Measurements from ENCODE around the gene CLDN24. TPM values are rescaled to one million over a fixed set of nuclear protein-coding genes. Genes with fewer than 3 reads are reported as not detected.

CLDN24 gene
- total RNA-seq, 1 donor from 2014 or later, result not detected

DNA sequence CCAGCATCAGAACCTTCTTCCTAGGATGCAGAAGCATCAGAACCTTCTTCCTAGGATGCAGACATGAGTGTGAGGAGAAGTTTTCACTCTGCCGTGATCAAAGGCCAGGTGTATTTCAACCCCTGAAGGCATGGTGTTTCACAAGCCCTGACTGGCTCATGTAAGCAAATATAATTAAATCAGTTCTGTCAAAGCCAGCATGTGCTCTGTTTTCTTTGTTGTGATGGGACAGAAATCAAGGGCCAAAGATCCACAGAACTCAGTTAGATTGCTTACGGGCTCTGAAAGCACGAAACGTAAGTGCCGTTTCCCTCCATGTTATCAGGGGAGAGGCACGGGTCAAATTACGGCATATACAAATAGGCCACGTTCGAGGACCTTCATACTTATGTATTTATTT lies 32.0 kb upstream of the CLDN24 start:
- H3K9me3 Mint-ChIP-seq, result no peaks in the 10 kb centered on the region
- intact Hi-C loops (cut with micrococcal nuclease), result no loop called here
- no peaks in the 10 kb centered on the region for H3K27me3 Mint-ChIP-seq (ENCODE audit: low read depth)
- H3K36me3 Mint-ChIP-seq (ENCODE audit: low read depth), result no peaks in the 10 kb centered on the region
- DNase-seq (ENCODE audit: low spot score), result no peak
- no peak overlapping the region for H3K27ac Mint-ChIP-seq
- no peak overlapping the region for H3K4me3 Mint-ChIP-seq (ENCODE audit: low read depth)
- H3K4me1 Mint-ChIP-seq (ENCODE audit: low read depth), result peaks cover 8% of the 10 kb centered on the region

DNA sequence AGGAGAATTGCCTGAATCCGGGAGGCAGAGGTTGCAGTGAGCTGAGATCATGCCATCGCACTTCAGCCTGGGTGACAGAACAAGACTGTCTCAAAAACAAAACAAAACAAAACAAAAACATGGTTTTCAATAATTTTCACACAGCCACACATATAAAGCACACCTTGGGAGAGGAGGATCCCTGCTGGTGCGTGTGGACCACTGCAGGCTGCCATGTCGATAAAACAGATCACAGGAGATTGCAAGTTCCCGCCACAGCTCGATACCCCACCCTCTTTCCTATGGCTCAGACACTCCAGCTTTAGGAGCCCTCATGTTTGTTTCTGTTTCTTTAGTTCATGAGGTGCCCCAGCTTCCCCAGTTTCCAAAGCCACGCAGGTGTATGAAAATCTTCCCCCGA lies 31.3 kb upstream of the CLDN24 start:
- Mint-ChIP-seq H3K4me1 (ENCODE audit: low read depth) (peaks cover 11% of the 10 kb centered on the region), H3K4me3 (ENCODE audit: low read depth) (no peak overlapping the region), H3K36me3 (ENCODE audit: low read depth) (no peaks in the 10 kb centered on the region), H3K27me3 (ENCODE audit: low read depth) (no peaks in the 10 kb centered on the region), H3K27ac (no peak overlapping the region), H3K9me3 (no peaks in the 10 kb centered on the region)
- intact Hi-C loops (cut with micrococcal nuclease), result no loop called here
- no peak for DNase-seq (ENCODE audit: low spot score)

DNA sequence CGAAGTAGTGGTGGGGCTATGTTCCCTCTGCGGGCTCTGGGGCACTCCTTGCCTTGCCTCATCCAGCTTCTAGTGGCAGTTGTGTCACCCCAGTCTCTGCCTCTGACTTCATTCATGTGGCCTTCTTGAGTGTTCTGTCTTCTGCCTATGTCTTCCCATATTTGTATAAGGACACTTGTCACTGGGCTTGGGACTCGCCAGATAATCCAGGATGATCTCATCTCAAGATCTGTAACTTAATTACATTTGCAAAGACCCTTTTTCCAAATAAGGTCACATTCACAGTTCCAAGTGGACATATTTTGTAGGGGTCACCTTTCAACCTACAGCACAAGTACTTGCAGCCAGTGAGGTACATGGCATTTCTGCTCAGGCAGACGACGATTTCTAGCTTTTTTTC lies 30.3 kb upstream of the CLDN24 start:
- H3K27ac Mint-ChIP-seq, result no peak overlapping the region
- H3K4me3 Mint-ChIP-seq (ENCODE audit: low read depth), result no peak overlapping the region
- no peaks in the 10 kb centered on the region for H3K27me3 Mint-ChIP-seq (ENCODE audit: low read depth)

DNA sequence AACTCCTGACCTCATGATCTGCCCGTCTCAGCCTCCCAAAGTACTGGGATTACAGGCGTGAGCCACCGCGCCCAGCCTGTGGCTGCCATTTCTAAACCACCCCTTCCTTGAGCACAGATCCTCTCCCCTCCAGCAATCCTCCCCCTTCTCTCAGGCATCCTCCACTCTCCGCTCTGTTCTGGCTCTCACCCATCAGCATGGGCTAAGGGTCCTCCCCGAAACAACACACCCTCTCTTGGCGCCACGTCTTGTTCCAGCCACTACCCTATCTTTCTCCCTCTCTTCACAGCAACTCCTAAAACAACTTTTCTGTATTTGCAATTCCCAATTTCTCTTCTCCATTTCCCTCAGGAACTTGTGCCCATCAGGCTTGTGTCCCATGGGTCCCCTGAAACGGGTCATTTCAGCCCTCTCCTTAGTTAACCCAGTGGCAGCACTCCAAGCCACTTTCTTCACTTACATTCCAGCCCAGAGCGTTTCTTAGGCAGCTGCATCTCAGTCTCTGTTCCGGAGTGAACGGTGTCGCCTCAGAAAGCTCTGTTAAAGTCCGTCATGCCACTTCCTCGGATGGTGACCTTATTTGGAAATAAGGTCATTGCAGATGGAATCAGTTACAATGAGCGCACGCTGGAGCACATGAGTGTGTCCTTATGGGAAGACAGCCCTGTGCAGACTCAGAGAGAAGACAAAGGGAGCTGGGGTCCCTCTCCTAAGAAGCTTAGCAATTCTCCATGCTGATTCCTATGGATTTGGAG lies 28.3 kb upstream of the CLDN24 start:
- Mint-ChIP-seq H3K9me3 (no peaks in the 10 kb centered on the region), H3K27ac (no peak overlapping the region), H3K4me3 (ENCODE audit: low read depth) (no peak overlapping the region), H3K36me3 (ENCODE audit: low read depth) (no peaks in the 10 kb centered on the region), H3K4me1 (ENCODE audit: low read depth) (peaks cover 11% of the 10 kb centered on the region), H3K27me3 (ENCODE audit: low read depth) (no peaks in the 10 kb centered on the region)
- intact Hi-C loops (cut with micrococcal nuclease), result no loop called here
- DNase-seq (ENCODE audit: low spot score), result no peak

More for the DNA sequence above, 30.3 kb upstream of the CLDN24 start:
- no peaks in the 10 kb centered on the region for H3K36me3 Mint-ChIP-seq (ENCODE audit: low read depth)
- no peak for DNase-seq (ENCODE audit: low spot score)
- H3K4me1 Mint-ChIP-seq (ENCODE audit: low read depth), result peaks cover 11% of the 10 kb centered on the region
- intact Hi-C loops (cut with micrococcal nuclease), result no loop called here
- H3K9me3 Mint-ChIP-seq, result no peaks in the 10 kb centered on the region

DNA sequence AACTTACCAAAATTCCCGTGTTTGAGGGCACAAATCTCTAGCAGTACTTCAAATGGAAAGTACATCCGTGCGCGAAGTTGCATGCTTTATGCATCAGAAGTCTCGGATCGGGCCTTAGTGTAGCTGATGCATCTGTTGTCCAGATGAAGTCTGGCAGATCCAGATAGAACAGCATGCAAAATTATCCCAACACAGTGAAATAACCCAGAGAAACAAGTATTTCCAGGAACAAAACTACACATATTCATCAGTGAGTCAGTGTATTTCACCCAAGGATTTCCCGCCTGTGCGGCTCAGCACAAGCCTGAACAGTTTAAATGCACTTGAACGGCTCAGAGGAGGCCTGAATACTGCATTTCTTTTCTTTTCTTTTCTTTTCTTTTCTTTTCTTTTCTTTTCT lies 27.4 kb upstream of the CLDN24 start:
- no peaks in the 10 kb centered on the region for H3K9me3 Mint-ChIP-seq
- no peaks in the 10 kb centered on the region for H3K27me3 Mint-ChIP-seq (ENCODE audit: low read depth)
- H3K4me1 Mint-ChIP-seq (ENCODE audit: low read depth), result peaks cover 11% of the 10 kb centered on the region
- H3K36me3 Mint-ChIP-seq (ENCODE audit: low read depth), result no peaks in the 10 kb centered on the region
- no peak overlapping the region for H3K27ac Mint-ChIP-seq
- DNase-seq (ENCODE audit: low spot score), result no peak
- no peak overlapping the region for H3K4me3 Mint-ChIP-seq (ENCODE audit: low read depth)
- intact Hi-C loops (cut with micrococcal nuclease), result loop anchor here (5.0 kb wide), 1 partner anchor 48 kb away; no protein-coding TSS in a partner anchor

DNA sequence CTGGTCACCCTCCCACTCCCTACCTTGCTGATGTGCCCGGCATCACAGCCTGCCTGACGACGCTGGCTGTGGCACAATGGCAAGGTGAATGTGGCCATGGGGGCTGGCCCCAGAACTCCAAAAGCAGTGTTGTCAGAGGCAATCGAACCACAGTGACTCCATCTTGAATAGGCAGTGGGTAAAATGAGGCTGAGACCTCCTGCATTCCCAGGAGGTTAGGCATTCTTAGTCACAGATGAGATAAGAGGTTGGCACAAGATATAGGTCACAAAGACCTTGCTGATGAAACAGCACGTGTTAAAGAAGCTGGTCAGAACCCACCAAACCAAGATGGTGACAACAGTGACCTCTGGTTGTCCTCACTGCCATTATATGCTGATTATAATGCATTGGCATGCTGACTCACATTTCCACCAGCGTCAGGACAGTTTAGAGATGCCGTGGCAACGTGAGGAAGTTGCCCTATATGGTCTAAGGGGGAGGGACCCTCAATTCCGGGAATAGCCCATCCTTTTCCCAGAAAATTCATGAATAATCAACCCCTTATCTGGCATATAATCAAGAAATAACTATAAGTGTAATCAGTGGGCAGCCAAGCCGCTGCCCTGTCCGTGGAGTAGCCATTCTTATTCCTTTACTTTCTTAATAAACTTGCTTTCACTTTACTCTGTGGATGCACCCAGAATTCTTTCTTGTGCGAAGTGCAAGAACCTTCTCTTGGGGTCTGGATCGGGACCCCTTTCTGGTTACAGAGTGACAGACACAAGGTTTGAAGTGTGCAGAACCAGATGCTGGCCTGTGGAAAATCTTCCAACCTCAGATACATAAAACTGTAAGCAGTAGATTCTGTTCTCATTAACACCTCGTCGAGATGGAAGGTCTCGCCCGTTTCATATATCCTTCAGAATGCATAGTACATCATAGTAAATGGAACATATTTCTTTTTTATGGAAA lies 26.8 kb upstream of the CLDN24 start:
- H3K27ac Mint-ChIP-seq, result no peak overlapping the region
- H3K4me1 Mint-ChIP-seq (ENCODE audit: low read depth), result peaks cover 11% of the 10 kb centered on the region
- no peak for DNase-seq (ENCODE audit: low spot score)
- H3K27me3 Mint-ChIP-seq (ENCODE audit: low read depth), result no peaks in the 10 kb centered on the region
- H3K9me3 Mint-ChIP-seq, result no peaks in the 10 kb centered on the region
- intact Hi-C loops (cut with micrococcal nuclease), result loop anchor here (5.0 kb wide), 1 partner anchor 48 kb away; no protein-coding TSS in a partner anchor
- H3K4me3 Mint-ChIP-seq (ENCODE audit: low read depth), result no peak overlapping the region
- no peaks in the 10 kb centered on the region for H3K36me3 Mint-ChIP-seq (ENCODE audit: low read depth)

DNA sequence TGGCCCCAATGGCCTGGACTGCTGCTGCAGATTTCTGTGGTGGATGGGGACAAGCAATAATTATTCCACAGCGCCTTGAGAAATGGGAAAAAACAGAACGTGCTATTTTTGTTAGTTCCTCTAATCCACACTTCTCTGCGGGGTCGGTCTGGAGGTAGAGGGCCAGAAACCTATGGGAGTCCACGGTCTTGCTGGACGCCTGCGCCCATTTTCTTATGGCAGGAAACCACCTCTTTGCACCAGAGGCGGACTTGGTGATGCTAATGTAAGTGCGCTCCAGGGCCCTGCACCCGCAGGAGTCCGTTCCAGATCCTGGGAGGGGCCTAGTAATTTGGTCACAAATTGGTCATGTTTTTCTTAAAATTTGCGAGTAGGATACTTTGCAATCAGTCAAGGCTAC lies 25.9 kb upstream of the CLDN24 start:
- no peaks in the 10 kb centered on the region for H3K9me3 Mint-ChIP-seq
- H3K4me3 Mint-ChIP-seq (ENCODE audit: low read depth), result no peak overlapping the region
- H3K36me3 Mint-ChIP-seq (ENCODE audit: low read depth), result no peaks in the 10 kb centered on the region
- no peak overlapping the region for H3K27ac Mint-ChIP-seq
- peaks cover 2% of the 10 kb centered on the region for H3K27me3 Mint-ChIP-seq (ENCODE audit: low read depth)
- intact Hi-C loops (cut with micrococcal nuclease), result loop anchor here (5.0 kb wide), 1 partner anchor 49 kb away; no protein-coding TSS in a partner anchor
- peaks cover 11% of the 10 kb centered on the region for H3K4me1 Mint-ChIP-seq (ENCODE audit: low read depth)
- DNase-seq (ENCODE audit: low spot score), result no peak

DNA sequence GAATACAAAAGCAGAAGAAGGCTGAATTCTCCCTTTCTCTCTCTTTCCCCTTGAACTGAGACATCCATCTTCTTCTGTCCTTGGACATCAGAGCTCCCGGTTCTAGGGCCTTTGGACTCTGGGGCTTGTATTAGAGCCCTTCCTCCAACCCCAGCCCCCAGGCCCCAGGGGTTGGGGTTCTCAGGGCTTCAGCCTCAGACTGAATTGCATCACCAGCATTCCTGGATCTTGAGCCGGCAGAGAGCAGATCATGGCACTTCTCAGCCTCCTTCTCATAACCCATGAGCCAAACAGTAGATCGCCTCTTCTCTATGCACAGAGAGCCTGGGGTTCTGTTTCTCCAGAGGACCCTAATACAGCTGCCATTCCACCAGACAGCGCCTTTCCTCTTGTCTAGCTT lies 25.3 kb upstream of the CLDN24 start:
- no peak overlapping the region for H3K27ac Mint-ChIP-seq
- H3K36me3 Mint-ChIP-seq (ENCODE audit: low read depth), result no peaks in the 10 kb centered on the region
- intact Hi-C loops (cut with micrococcal nuclease), result loop anchor here (5.0 kb wide), 1 partner anchor 50 kb away; no protein-coding TSS in a partner anchor
- peaks cover 5% of the 10 kb centered on the region for H3K27me3 Mint-ChIP-seq (ENCODE audit: low read depth)
- peaks cover 11% of the 10 kb centered on the region for H3K4me1 Mint-ChIP-seq (ENCODE audit: low read depth)
- no peak for DNase-seq (ENCODE audit: low spot score)
- no peak overlapping the region for H3K4me3 Mint-ChIP-seq (ENCODE audit: low read depth)
- no peaks in the 10 kb centered on the region for H3K9me3 Mint-ChIP-seq

DNA sequence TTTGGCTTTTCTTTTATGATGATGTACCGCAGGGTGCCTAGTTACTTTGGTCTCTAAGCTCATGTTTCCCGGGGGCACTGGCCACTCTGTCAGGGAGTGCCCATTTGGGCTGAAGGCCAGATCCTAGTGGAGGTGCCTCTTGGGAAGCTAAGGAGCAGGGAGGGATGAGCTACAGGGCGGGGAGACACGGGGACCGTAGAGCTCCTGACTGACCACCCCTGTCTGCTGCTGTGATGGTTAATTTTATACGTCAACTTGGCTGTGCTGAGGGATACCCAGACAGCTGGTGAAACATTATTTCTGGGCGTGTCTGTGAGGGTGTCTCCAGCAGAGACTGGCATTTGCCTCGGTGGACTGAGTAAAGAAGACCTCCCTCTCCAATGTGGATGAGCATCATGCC lies 24.9 kb upstream of the CLDN24 start:
- DNase-seq (ENCODE audit: low spot score), result no peak
- peaks cover 5% of the 10 kb centered on the region for H3K27me3 Mint-ChIP-seq (ENCODE audit: low read depth)
- no peak overlapping the region for H3K27ac Mint-ChIP-seq

DNA sequence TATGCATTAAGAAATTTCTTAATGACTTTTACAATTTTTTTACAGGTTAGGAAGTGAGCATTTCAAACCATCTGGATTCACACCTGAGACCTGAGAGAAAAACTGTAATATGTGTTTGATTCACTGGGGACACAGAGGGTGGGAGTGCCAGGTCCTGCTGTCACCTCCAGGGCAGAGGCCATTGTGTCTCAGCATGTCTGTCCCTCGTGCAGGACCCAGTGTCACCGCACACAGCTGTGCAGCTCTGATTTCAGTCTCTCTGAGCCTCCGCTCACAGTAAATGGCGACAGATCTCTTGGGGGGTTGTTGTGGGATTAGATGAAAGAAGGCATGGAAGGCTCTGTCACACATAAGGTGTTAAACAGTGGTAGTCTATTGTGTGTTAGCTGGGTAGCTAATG lies 23.0 kb upstream of the CLDN24 start:
- intact Hi-C loops (cut with micrococcal nuclease), result loop anchor here (5.0 kb wide), 1 partner anchor 52 kb away; no protein-coding TSS in a partner anchor
- Mint-ChIP-seq H3K4me3 (ENCODE audit: low read depth) (no peak overlapping the region), H3K27ac (no peak overlapping the region), H3K9me3 (no peaks in the 10 kb centered on the region), H3K4me1 (ENCODE audit: low read depth) (peaks cover 8% of the 10 kb centered on the region), H3K27me3 (ENCODE audit: low read depth) (peaks cover 8% of the 10 kb centered on the region), H3K36me3 (ENCODE audit: low read depth) (no peaks in the 10 kb centered on the region)
- no peak for DNase-seq (ENCODE audit: low spot score)

More for the DNA sequence above, 24.9 kb upstream of the CLDN24 start:
- intact Hi-C loops (cut with micrococcal nuclease), result loop anchor here (5.0 kb wide), 1 partner anchor 50 kb away; no protein-coding TSS in a partner anchor
- Mint-ChIP-seq H3K4me1 (ENCODE audit: low read depth) (peaks cover 11% of the 10 kb centered on the region), H3K9me3 (no peaks in the 10 kb centered on the region), H3K36me3 (ENCODE audit: low read depth) (no peaks in the 10 kb centered on the region), H3K4me3 (ENCODE audit: low read depth) (no peak overlapping the region)

DNA sequence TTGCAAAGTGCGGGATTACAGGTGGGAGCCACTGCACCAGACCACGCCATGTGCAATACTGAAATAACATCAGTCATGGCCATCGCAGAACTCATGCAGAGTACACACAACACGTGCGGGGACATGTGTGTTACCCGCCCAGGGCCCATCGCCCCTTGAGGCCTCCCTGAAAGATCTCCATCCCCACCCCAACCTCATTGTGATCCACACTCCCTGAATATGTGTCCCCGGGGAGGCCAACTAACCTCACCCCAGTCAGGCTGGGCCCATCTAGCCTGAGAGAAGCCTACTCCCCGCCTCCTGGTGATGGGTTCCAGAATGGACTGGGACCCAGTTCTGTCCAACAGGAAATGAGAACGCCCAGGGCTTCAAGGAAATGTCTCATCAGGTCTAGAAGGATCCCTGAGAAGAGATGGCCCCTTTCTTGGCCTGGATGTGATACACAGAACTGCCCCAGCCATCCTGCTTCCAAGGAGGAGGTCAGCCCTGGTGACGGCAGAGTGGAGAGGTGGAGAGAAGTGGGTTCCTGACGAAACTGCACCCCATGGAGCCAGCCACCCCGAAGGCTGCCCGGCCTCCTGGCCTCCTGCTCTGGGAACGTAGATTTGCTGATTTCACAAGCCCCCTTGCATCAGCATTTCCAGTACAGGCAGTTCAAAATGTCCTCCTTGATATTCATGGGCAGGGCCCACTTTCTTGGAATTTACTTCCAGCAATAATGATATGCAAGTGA lies 22.5 kb upstream of the CLDN24 start:
- Mint-ChIP-seq H3K36me3 (ENCODE audit: low read depth) (no peaks in the 10 kb centered on the region), H3K27ac (no peak overlapping the region), H3K4me1 (ENCODE audit: low read depth) (peaks cover 7% of the 10 kb centered on the region), H3K27me3 (ENCODE audit: low read depth) (peaks cover 8% of the 10 kb centered on the region), H3K9me3 (no peaks in the 10 kb centered on the region), H3K4me3 (ENCODE audit: low read depth) (no peak overlapping the region)
- no peak for DNase-seq (ENCODE audit: low spot score)
- intact Hi-C loops (cut with micrococcal nuclease), result loop anchor here (5.0 kb wide), 1 partner anchor 53 kb away; no protein-coding TSS in a partner anchor

DNA sequence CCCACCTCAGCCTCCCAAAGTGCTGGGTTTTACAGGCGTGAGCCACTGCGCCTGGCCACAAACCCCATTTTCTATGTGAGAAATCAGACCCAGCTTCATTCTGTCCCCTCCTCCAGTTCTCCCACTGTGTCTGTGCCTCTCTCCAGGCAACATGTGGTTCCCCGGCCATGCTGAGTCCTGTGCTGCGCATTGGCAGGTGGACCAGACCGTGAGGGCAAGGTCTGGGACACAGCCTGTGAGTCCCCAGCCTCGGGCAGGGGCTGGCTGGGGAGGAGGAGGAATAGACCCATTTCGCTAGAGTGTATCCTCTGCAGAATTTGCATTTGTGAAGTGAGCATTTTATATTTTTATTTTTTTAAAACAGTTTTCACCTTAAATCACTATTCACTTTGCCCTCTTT lies 21.5 kb upstream of the CLDN24 start:
- Mint-ChIP-seq H3K36me3 (ENCODE audit: low read depth) (no peaks in the 10 kb centered on the region), H3K9me3 (no peaks in the 10 kb centered on the region), H3K27ac (no peak overlapping the region), H3K4me1 (ENCODE audit: low read depth) (no peaks in the 10 kb centered on the region), H3K4me3 (ENCODE audit: low read depth) (no peak overlapping the region), H3K27me3 (ENCODE audit: low read depth) (peaks cover 8% of the 10 kb centered on the region)
- intact Hi-C loops (cut with micrococcal nuclease), result no loop called here
- DNase-seq (ENCODE audit: low spot score), result no peak

Measured in activated T-helper 2 cell treated with anti-CD3 and anti-CD28 coated beads, Interferon-gamma antibody, Interleukin-2, Interleukin-4, amounts not matched to agents 10 μg/mL and 5 μg/mL and 100 μg/mL, durations not matched to agents 14 hours and 24 hours and 36 hours (primary cell).